Measurements from ENCODE around the gene STRIP2.

- TF ChIP-seq ZNF561 (tag by site-specific recombination; IDR thresholded peaks at IDR 0.05; ENCODE audit: borderline replicate concordance), result no peak
- TF ChIP-seq ZNF175 (tag by site-specific recombination; IDR thresholded peaks at IDR 0.05), result no peak
- no peak for TF ChIP-seq ZNF19 (tag by site-specific recombination; IDR thresholded peaks at IDR 0.05; ENCODE audit: low read depth)
- TF ChIP-seq, protein P1, sequence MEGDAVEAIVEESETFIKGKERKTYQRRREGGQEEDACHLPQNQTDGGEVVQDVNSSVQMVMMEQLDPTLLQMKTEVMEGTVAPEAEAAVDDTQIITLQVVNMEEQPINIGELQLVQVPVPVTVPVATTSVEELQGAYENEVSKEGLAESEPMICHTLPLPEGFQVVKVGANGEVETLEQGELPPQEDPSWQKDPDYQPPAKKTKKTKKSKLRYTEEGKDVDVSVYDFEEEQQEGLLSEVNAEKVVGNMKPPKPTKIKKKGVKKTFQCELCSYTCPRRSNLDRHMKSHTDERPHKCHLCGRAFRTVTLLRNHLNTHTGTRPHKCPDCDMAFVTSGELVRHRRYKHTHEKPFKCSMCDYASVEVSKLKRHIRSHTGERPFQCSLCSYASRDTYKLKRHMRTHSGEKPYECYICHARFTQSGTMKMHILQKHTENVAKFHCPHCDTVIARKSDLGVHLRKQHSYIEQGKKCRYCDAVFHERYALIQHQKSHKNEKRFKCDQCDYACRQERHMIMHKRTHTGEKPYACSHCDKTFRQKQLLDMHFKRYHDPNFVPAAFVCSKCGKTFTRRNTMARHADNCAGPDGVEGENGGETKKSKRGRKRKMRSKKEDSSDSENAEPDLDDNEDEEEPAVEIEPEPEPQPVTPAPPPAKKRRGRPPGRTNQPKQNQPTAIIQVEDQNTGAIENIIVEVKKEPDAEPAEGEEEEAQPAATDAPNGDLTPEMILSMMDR (tag by site-specific recombination; IDR thresholded peaks at IDR 0.05), result no peak
These were observed 95.4 kb downstream of the STRIP2 start for GRCh38 chr7:129529643-129530042.

Measured in HEK293 (cell line).